Sigmoid colon (tissue), 7 donors: Measurements from ENCODE around the gene ABI1. TPM values are rescaled to one million over a fixed set of nuclear protein-coding genes. Genes with fewer than 3 reads are reported as not detected.

Experiments used
- DNase-seq: peaks from one replicate; pipeline ENCODE4 v3.0.0-alpha.2; 2019
- H3K27ac ChIP-seq, 4 donors: fragments of 200-600 bp; sonication (generic); one replicate each; pipeline ENCODE4 v1.5.1; 2016 to 2019; ENCODE audit warnings: mild to moderate bottlenecking in 1 of 4
- H3K27me3 ChIP-seq, 3 donors: fragments of 200-600 bp; sonication (generic); one replicate each; pipeline ENCODE4 v1.5.1; 2019; ENCODE audit warnings: mild to moderate bottlenecking in 1 of 3
- H3K36me3 ChIP-seq, 4 donors: fragments of 200-600 bp; sonication (generic); one replicate each; pipeline ENCODE4 v1.5.1; 2016 to 2019
- H3K4me1 ChIP-seq, 4 donors: fragments of 200-600 bp; sonication (generic); one replicate each; pipeline ENCODE4 v1.5.1; 2017 to 2019
- H3K4me3 ChIP-seq, 4 donors: fragments of 200-600 bp; sonication (generic); one replicate each; pipeline ENCODE4 v1.5.1; 2017 to 2019; ENCODE audit warnings: mild to moderate bottlenecking in 2 of 4, moderate library complexity in 1 of 4
- H3K9me3 ChIP-seq, 4 donors: fragments of 200-600 bp in 3 of 4; sonication (generic) in 3 of 4; one replicate each; pipeline versions ENCODE4 v1.5.1 to v1.6.1; 2013 to 2019
- CTCF ChIP-seq, 4 experiments: fragments of 450-650 bp in 3 of 4; fragments of 200-600 bp in 1 of 4; IDR thresholded peaks; one replicate each; pipeline ENCODE4 v1.5.1; 2016 to 2019; ENCODE audit warnings: antibody characterized with exemption in 4 of 4, mild to moderate bottlenecking in 3 of 4, moderate library complexity in 2 of 4
- EP300 ChIP-seq, 4 donors: sonication (generic); formaldehyde crosslinking; IDR thresholded peaks; one replicate each; pipeline ENCODE4 v1.6.1; 2017; ENCODE audit warnings: antibody characterized with exemption in 4 of 4
- POLR2A ChIP-seq, 2 donors: fragments of 450-650 bp; IDR thresholded peaks; one replicate each; pipeline ENCODE4 v1.6.1; 2016; ENCODE audit warnings: antibody characterized with exemption in 2 of 2, mild to moderate bottlenecking in 2 of 2, moderate library complexity in 2 of 2
- POLR2AphosphoS5 ChIP-seq, 4 donors: sonication (generic); formaldehyde crosslinking; IDR thresholded peaks; one replicate each; pipeline ENCODE4 v1.6.1; 2017; ENCODE audit warnings: antibody characterized with exemption in 4 of 4
- WGBS, 2 donors: extraction: QIAGEN DNeasy Blood & Tissue Kit; methylation state at CpG; one replicate each; pipeline ENCODE4 v1.1.7; 2013; 5-methylcytosine and 5-hydroxymethylcytosine counted together
- intact Hi-C: fragments of 100-400 bp; cut with DNase I; formaldehyde crosslinking; loops from one replicate; pipeline ENCODE4 v1.15.1; 2023
- polyA plus RNA-seq, 3 donors: library from polyadenylated mRNA; stranded (reverse); fragments of 200-250 nt; gene quantifications; one replicate each; pipeline ENCODE4 v1.2.3, GENCODE V29; 2013
- total RNA-seq, 4 donors: library from RNA; depleted of rRNA; stranded (reverse); fragments of >200 nt; gene quantifications; one replicate each; pipeline ENCODE4 v1.1.0, GENCODE V29; 2016
- donor health status: healthy with polysubstance abuse.
- donor health status: Bipolar disorder and iron deficiency.
- donor health status: healthy.

The ABI1 gene
- total and polyA plus RNA-seq, 7 donors: 30.4 to 49.0 (median 44.4) TPM

- Histone ChIP-seq H3K4me3 (no peak overlapping the region), H3K27me3 (no peaks in the 10 kb centered on the region), H3K9me3 (no peaks in the 10 kb centered on the region), H3K36me3 (peaks cover 0 to 44% (median 5%) of the 10 kb centered on the region in 4 donors), H3K27ac (no peak overlapping the region), H3K4me1 (no peaks in the 10 kb centered on the region)
- no peak for TF ChIP-seq POLR2AphosphoS5 (IDR thresholded peaks at IDR 0.05)
- TF ChIP-seq EP300 (IDR thresholded peaks at IDR 0.05): no peak
- TF ChIP-seq POLR2A (IDR thresholded peaks at IDR 0.05): no peak
- TF ChIP-seq CTCF (IDR thresholded peaks at IDR 0.05): no peak
- no peak for DNase-seq
- intact Hi-C loops: no loop called here
- WGBS, 2 donors: 83 to 91% methylated on average over 7 of the region's 7 CpGs
These were observed 143.3 kb downstream of the ABI1 start for GRCh38 chr10:26717476-26717875.

GRCh38 chr10:26715137-26715487 lies 145.6 kb downstream of the ABI1 start:
- WGBS, 2 donors: 20 to 72% methylated on average over 2 of the region's 2 CpGs
- Histone ChIP-seq H3K9me3 (no peaks in the 10 kb centered on the region), H3K36me3 (peaks cover 4 to 39% (median 6%) of the 10 kb centered on the region in 4 donors), H3K27me3 (no peaks in the 10 kb centered on the region), H3K27ac (no peak overlapping the region), H3K4me1 (no peaks in the 10 kb centered on the region), H3K4me3 (no peak overlapping the region)
- no peak for DNase-seq
- intact Hi-C loops: no loop called here
- TF ChIP-seq POLR2AphosphoS5 (IDR thresholded peaks at IDR 0.05) (no peak), EP300 (IDR thresholded peaks at IDR 0.05) (no peak), POLR2A (IDR thresholded peaks at IDR 0.05) (no peak), CTCF (IDR thresholded peaks at IDR 0.05) (no peak)

- WGBS, 2 donors: 21 to 78% methylated on average over 1 of the region's 1 CpG
- Histone ChIP-seq H3K27me3 (no peaks in the 10 kb centered on the region), H3K9me3 (no peaks in the 10 kb centered on the region), H3K4me3 (no peak overlapping the region), H3K27ac (no peak overlapping the region), H3K36me3 (peaks cover 4 to 42% (median 6%) of the 10 kb centered on the region in 4 donors), H3K4me1 (no peaks in the 10 kb centered on the region)
- no peak for DNase-seq
- intact Hi-C loops: no loop called here
- TF ChIP-seq POLR2AphosphoS5 (IDR thresholded peaks at IDR 0.05): no peak
- no peak for TF ChIP-seq CTCF (IDR thresholded peaks at IDR 0.05)
- no peak for TF ChIP-seq EP300 (IDR thresholded peaks at IDR 0.05)
- TF ChIP-seq POLR2A (IDR thresholded peaks at IDR 0.05): no peak
These were observed 146.2 kb downstream of the ABI1 start for GRCh38 chr10:26714415-26715136.

GRCh38 chr10:26711324-26711723 lies 149.4 kb downstream of the ABI1 start:
- DNase-seq: no peak
- H3K27me3 ChIP-seq: no peaks in the 10 kb centered on the region
- no peak for TF ChIP-seq POLR2AphosphoS5 (IDR thresholded peaks at IDR 0.05)
- no peaks in the 10 kb centered on the region for H3K9me3 ChIP-seq
- intact Hi-C loops: no loop called here
- H3K4me3 ChIP-seq: no peak overlapping the region
- H3K27ac ChIP-seq: no peak overlapping the region
- H3K4me1 ChIP-seq: no peaks in the 10 kb centered on the region
- peaks cover 3 to 55% (median 5%) of the 10 kb centered on the region in 4 donors for H3K36me3 ChIP-seq
- 30 to 80% methylated on average over 5 of the region's 5 CpGs for WGBS, 2 donors

GRCh38 chr10:26706936-26707335 lies 153.8 kb downstream of the ABI1 start:
- no peaks in the 10 kb centered on the region for H3K9me3 ChIP-seq
- H3K27ac ChIP-seq: no peak overlapping the region
- TF ChIP-seq CTCF (IDR thresholded peaks at IDR 0.05) (no peak), POLR2A (IDR thresholded peaks at IDR 0.05) (no peak), POLR2AphosphoS5 (IDR thresholded peaks at IDR 0.05) (no peak), EP300 (IDR thresholded peaks at IDR 0.05) (no peak)
- WGBS, 2 donors: 90 to 94% methylated on average over 10 of the region's 10 CpGs
- no peaks in the 10 kb centered on the region for H3K4me1 ChIP-seq
- H3K27me3 ChIP-seq: no peaks in the 10 kb centered on the region
- intact Hi-C loops: no loop called here
- no peak overlapping the region for H3K4me3 ChIP-seq
- DNase-seq: no peak
- H3K36me3 ChIP-seq: peaks cover 0 to 49% (median 8%) of the 10 kb centered on the region in 4 donors
